Glutamatergic neuron (in vitro differentiated cells): ENCODE results near the gene CACNG4. TPM values are rescaled to one million over a fixed set of nuclear protein-coding genes. Genes with fewer than 3 reads are reported as not detected.

Source experiments
- DNase-seq: peaks from one replicate; pipeline ENCODE4 v3.0.0; 2022
- H3K27ac Mint-ChIP-seq: one replicate; pipeline ENCODE4 v1.8.0; 2020; ENCODE audit warnings: mild to moderate bottlenecking, mixed read lengths, inconsistent platforms; ENCODE audit not compliant: unreplicated experiment
- H3K27me3 Mint-ChIP-seq: one replicate; pipeline ENCODE4 v1.8.0; 2020; ENCODE audit warnings: mild to moderate bottlenecking, moderate library complexity, mixed read lengths, inconsistent platforms; ENCODE audit not compliant: unreplicated experiment
- H3K36me3 Mint-ChIP-seq: one replicate; pipeline ENCODE4 v1.8.0; 2020; ENCODE audit warnings: mild to moderate bottlenecking, mixed read lengths, inconsistent platforms; ENCODE audit not compliant: unreplicated experiment
- H3K4me1 Mint-ChIP-seq: one replicate; pipeline ENCODE4 v1.8.0; 2020; ENCODE audit warnings: mild to moderate bottlenecking, low read depth, mixed read lengths, inconsistent platforms; ENCODE audit not compliant: unreplicated experiment
- H3K4me3 Mint-ChIP-seq: one replicate; pipeline ENCODE4 v1.8.0; 2020; ENCODE audit warnings: mild to moderate bottlenecking, mixed read lengths, inconsistent platforms; ENCODE audit not compliant: unreplicated experiment
- H3K9me3 Mint-ChIP-seq: one replicate; pipeline ENCODE4 v1.8.0; 2020; ENCODE audit warnings: mild to moderate bottlenecking, moderate library complexity, mixed read lengths, inconsistent platforms; ENCODE audit not compliant: unreplicated experiment
- total RNA-seq: library from RNA; stranded (reverse); fragmentation: NEBNext Ultra II Directional; extraction: Animal tissue kit (Norgen Biotek cat#: 25700); gene quantifications from one replicate; pipeline ENCODE4 v1.2.1, GENCODE V29; 2021; ENCODE audit not compliant: unreplicated experiment
- TF ChIP-seq, protein P1 (sequence below): fragments of 200-600 bp; sonication (generic); IDR thresholded peaks from one replicate; pipeline ENCODE4 v1.5.0; 2021; ENCODE audit not compliant: partially characterized antibody, unreplicated experiment

Gene CACNG4
- total RNA-seq, 1 donor from 2014 or later = 105 TPM

DNA sequence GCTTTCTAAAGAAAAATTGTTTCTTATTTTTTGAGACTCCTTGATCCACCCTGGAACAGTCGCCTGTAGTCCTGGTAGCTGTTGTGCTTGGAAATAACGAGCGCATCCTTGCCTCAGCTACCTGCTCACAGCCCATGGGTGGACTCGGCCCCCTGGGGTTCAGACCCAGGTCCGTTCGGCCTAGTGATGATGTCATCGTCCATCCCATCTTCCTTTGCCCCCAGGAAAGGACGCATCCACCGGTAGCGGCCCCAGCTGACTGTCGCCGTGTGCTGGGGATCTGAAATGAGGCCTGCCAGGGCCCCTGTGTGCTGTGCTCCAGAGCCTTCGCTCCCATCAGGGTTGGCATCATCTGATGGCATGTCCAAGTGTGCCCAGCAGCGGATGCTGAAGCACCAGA is 67.9 kb downstream of the CACNG4 start:
- H3K27me3 Mint-ChIP-seq = peaks cover 8% of the 10 kb centered on the region
- peaks cover 13% of the 10 kb centered on the region for H3K36me3 Mint-ChIP-seq
- H3K9me3 Mint-ChIP-seq = peaks cover 15% of the 10 kb centered on the region
- DNase-seq = no peak
- TF ChIP-seq, protein P1, sequence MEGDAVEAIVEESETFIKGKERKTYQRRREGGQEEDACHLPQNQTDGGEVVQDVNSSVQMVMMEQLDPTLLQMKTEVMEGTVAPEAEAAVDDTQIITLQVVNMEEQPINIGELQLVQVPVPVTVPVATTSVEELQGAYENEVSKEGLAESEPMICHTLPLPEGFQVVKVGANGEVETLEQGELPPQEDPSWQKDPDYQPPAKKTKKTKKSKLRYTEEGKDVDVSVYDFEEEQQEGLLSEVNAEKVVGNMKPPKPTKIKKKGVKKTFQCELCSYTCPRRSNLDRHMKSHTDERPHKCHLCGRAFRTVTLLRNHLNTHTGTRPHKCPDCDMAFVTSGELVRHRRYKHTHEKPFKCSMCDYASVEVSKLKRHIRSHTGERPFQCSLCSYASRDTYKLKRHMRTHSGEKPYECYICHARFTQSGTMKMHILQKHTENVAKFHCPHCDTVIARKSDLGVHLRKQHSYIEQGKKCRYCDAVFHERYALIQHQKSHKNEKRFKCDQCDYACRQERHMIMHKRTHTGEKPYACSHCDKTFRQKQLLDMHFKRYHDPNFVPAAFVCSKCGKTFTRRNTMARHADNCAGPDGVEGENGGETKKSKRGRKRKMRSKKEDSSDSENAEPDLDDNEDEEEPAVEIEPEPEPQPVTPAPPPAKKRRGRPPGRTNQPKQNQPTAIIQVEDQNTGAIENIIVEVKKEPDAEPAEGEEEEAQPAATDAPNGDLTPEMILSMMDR = no peak
- H3K4me3 Mint-ChIP-seq = no peak overlapping the region
- no peak overlapping the region for H3K27ac Mint-ChIP-seq
- peaks cover 3% of the 10 kb centered on the region for H3K4me1 Mint-ChIP-seq

DNA sequence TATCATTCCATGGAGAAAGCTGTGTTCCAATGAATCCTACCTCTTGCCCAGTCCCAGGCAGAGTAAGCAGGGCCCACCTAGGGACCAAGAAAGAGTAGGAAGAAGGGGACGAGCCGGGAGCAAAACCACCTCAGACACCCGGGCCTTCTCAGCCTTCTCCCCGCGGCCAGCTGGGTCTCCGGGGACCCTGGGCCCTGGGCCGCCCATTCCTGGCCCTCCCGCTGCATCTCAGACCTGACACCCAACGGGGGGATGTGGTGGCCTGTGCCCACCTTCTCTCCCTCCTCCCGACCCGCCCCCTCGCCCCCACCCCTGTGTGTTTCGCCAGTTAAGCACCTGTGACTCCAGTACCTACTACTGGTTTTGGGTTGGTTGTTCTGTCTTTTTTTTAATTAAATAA is 68.5 kb downstream of the CACNG4 start:
- Mint-ChIP-seq H3K36me3 (peaks cover 13% of the 10 kb centered on the region), H3K27me3 (peaks cover 8% of the 10 kb centered on the region), H3K27ac (no peak overlapping the region), H3K4me1 (peaks cover 3% of the 10 kb centered on the region), H3K4me3 (no peak overlapping the region), H3K9me3 (peaks cover 15% of the 10 kb centered on the region)
- no peak for DNase-seq
- TF ChIP-seq, protein P1 = no peak

DNA sequence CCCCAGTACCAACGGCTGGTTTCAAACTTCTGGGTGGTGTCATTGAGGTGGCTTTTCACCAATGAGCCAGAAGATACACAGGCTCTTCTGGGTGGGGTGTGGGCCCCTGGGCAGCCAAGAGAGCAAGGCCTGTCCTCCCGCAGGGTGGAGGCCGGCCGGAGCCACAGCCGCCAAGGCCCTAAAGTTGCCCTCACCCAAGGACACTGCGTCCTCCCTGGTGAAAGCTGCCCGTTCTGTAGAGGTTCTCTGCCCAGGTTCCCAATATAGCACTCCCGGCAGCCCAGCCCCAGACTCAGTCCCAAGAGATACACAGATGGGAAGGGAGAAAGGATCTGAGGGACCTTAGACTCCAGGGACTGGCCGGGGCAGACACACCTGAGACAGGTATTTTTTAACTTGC is 69.1 kb downstream of the CACNG4 start:
- peaks cover 13% of the 10 kb centered on the region for H3K36me3 Mint-ChIP-seq
- TF ChIP-seq, protein P1 = no peak
- H3K27me3 Mint-ChIP-seq = peaks cover 11% of the 10 kb centered on the region
- peaks cover 3% of the 10 kb centered on the region for H3K4me1 Mint-ChIP-seq
- no peak overlapping the region for H3K4me3 Mint-ChIP-seq
- peaks cover 15% of the 10 kb centered on the region for H3K9me3 Mint-ChIP-seq
- no peak for DNase-seq
- H3K27ac Mint-ChIP-seq = no peak overlapping the region

DNA sequence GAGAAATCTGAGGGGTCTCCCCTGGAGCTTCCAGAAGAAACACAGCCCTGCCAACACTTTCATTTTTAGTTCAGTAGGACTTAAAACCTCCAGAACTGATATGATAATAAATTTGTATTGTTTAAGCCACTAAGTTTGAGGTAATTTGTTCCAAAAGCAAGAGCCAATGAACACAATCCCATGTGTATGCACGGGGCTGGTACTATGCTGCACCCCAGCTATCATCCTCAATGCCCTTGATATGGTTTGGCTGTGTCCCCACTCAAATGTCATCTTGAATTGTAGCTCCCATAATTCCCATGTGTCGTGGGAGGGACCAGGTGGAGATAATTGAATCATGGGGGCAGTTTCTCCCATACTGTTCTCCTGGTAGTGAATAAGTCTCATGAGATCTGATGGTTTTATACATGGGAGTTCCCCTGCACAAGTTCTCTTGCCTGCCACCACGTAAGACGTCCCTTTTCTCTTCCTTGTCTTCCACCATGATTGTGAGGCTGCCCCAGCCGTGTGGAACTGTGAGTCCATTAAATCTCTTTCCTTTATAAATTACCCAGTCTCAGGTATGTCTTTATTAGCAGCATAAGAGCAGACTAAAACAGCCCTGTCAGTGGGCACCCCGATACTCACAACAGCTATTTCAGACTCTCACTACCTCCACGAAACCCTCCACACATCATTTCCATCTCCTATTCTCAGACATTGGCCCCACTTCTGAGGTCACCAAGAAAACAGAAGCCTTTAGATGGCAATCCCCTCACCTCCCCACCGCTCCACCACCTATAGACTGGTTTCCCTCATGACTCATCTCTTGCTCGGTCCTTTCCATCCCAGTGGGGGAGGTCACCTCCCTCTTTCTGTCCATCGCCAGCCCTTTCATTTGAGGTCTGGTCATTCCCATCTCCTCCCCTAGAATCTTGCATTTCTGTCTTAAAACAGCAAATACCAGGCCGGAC is 70.9 kb downstream of the CACNG4 start:
- TF ChIP-seq, protein P1 = no peak
- Mint-ChIP-seq H3K9me3 (peaks cover 13% of the 10 kb centered on the region), H3K36me3 (peaks cover 13% of the 10 kb centered on the region), H3K27ac (no peak overlapping the region), H3K4me3 (no peak overlapping the region), H3K4me1 (peaks cover 3% of the 10 kb centered on the region), H3K27me3 (peaks cover 11% of the 10 kb centered on the region)
- no peak for DNase-seq

DNA sequence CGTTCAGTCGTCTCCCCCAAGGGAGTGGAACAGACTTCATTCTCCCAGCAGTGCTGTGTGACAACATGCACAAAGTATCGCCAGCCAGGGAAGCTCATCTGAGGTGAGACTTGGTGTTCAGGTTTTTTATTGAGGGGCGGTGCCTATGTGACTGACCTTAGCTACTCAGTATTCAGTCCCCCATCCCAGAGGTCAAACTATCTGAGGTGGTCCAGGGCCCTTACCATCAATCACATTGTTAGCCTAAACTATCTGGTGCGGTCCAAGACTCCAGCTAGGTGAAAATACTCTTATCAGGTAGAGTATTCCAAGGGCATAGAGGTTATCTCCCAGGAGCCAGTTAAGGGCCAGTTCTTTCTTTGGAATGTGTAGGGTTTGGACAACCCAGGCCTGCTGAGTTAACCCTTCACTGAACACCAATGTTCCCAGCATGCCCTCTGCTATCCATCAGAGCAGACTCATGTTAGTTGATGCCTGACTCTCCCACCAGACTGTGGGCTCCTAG is 74.4 kb downstream of the CACNG4 start:
- peaks cover 14% of the 10 kb centered on the region for H3K9me3 Mint-ChIP-seq
- peaks cover 9% of the 10 kb centered on the region for H3K4me1 Mint-ChIP-seq
- TF ChIP-seq, protein P1 = no peak
- no peak overlapping the region for H3K4me3 Mint-ChIP-seq
- peaks cover 13% of the 10 kb centered on the region for H3K36me3 Mint-ChIP-seq
- DNase-seq = no peak
- peaks cover 5% of the 10 kb centered on the region for H3K27me3 Mint-ChIP-seq
- no peak overlapping the region for H3K27ac Mint-ChIP-seq
